PFSK-1 (cell line): ENCODE measurements around the gene ZYG11A.

Experiments
- POLR2AphosphoS5 ChIP-seq: IDR thresholded peaks from 2 replicates; pipeline ENCODE4 v1.6.1; 2012; ENCODE audit warnings: low read depth, mild to moderate bottlenecking, control low read depth, low read length, moderate library complexity
- REST ChIP-seq, 2 experiments: IDR thresholded peaks; 2 replicates each; pipeline versions ENCODE4 v1.6.1 to v1.8.0; 2011 to 2012; ENCODE audit warnings: low read depth in 2 of 2, low read length in 2 of 2, control low read depth in 1 of 2, inconsistent platforms in 1 of 2, mild to moderate bottlenecking in 1 of 2, moderate library complexity in 1 of 2; ENCODE audit not compliant: insufficient read depth in 1 of 2
- SIN3A ChIP-seq: IDR thresholded peaks from 2 replicates; pipeline ENCODE4 v1.6.1; 2012; ENCODE audit warnings: mild to moderate bottlenecking, low read length, moderate library complexity, borderline replicate concordance; ENCODE audit not compliant: insufficient read depth
- TAF1 ChIP-seq: IDR thresholded peaks from 2 replicates; pipeline ENCODE4 v1.6.1; 2012; ENCODE audit warnings: low read length, control low read depth, borderline replicate concordance; ENCODE audit not compliant: insufficient read depth

- TF ChIP-seq SIN3A, result no peak
- no peak for TF ChIP-seq POLR2AphosphoS5
- TF ChIP-seq TAF1, result no peak
- no peak for TF ChIP-seq REST (IDR thresholded peaks at IDR 0.05; ENCODE audit: insufficient read depth in 1 of 2, low read depth in 2 of 2, low read length in 2 of 2)
Observed at GRCh38 chr1:52855584-52855983, 13.0 kb downstream of the ZYG11A start.
